KMS-11 (cell line): ENCODE results near the gene OSBPL8.

Experiments
- H2AFZ ChIP-seq: fragments of 200-600 bp; sonication (generic); 2 replicates; pipeline ENCODE4 v1.6.1; 2016; ENCODE audit warnings: antibody characterized with exemption, mixed run types, low read depth
- H3K27ac ChIP-seq: fragments of 200-600 bp; sonication (generic); 2 replicates; pipeline ENCODE4 v1.6.1; 2016; ENCODE audit warnings: mild to moderate bottlenecking, mixed run types
- H3K27me3 ChIP-seq: fragments of 200-600 bp; sonication (generic); 2 replicates; pipeline ENCODE4 v1.6.1; 2017; ENCODE audit warnings: mild to moderate bottlenecking, low read depth, mixed run types, moderate library complexity; ENCODE audit not compliant: insufficient read depth
- H3K36me3 ChIP-seq: fragments of 200-600 bp; sonication (generic); 2 replicates; pipeline ENCODE4 v1.6.1; 2017; ENCODE audit warnings: mild to moderate bottlenecking, mixed run types; ENCODE audit not compliant: insufficient read depth
- H3K4me1 ChIP-seq: fragments of 200-600 bp; sonication (generic); 2 replicates; pipeline ENCODE4 v1.6.1; 2016; ENCODE audit warnings: mild to moderate bottlenecking, low read depth, mixed run types; ENCODE audit not compliant: poor library complexity, severe bottlenecking
- H3K4me2 ChIP-seq: fragments of 200-600 bp; sonication (generic); 2 replicates; pipeline ENCODE4 v1.7.0; 2016; ENCODE audit warnings: mild to moderate bottlenecking, mixed run types
- H3K4me3 ChIP-seq: fragments of 200-600 bp; sonication (generic); IDR thresholded peaks from 2 replicates; pipeline ENCODE4 v1.6.1; 2017; ENCODE audit warnings: low read depth, low read length, mixed read lengths; ENCODE audit not compliant: insufficient read depth
- H3K79me2 ChIP-seq: fragments of 200-600 bp; sonication (generic); 2 replicates; pipeline ENCODE4 v1.6.1; 2016; ENCODE audit warnings: low read depth, mixed run types; ENCODE audit not compliant: insufficient read depth
- H3K9ac ChIP-seq: fragments of 200-600 bp; sonication (generic); 2 replicates; pipeline ENCODE4 v1.6.1; 2016; ENCODE audit warnings: mild to moderate bottlenecking, mixed run types
- H4K20me1 ChIP-seq: fragments of 200-600 bp; sonication (generic); 2 replicates; pipeline ENCODE4 v1.6.1; 2016; ENCODE audit warnings: mild to moderate bottlenecking, mixed run types; ENCODE audit not compliant: insufficient read depth
- TF ChIP-seq, protein P1 (sequence below): fragments of 200-600 bp; sonication (generic); conservative IDR thresholded peaks from 2 replicates; pipeline ENCODE4 v1.6.1; 2017; ENCODE audit warnings: low read depth, mild to moderate bottlenecking, antibody characterized with exemption, low read length, moderate library complexity, mixed read lengths

Gene OSBPL8

GRCh38 chr12:76310110-76310509 lies 249.5 kb downstream of the OSBPL8 start:
- no peak overlapping the region for H3K9ac ChIP-seq
- H2AFZ ChIP-seq: no peak overlapping the region
- no peaks in the 10 kb centered on the region for H4K20me1 ChIP-seq
- no peaks in the 10 kb centered on the region for H3K36me3 ChIP-seq
- TF ChIP-seq, protein P1, sequence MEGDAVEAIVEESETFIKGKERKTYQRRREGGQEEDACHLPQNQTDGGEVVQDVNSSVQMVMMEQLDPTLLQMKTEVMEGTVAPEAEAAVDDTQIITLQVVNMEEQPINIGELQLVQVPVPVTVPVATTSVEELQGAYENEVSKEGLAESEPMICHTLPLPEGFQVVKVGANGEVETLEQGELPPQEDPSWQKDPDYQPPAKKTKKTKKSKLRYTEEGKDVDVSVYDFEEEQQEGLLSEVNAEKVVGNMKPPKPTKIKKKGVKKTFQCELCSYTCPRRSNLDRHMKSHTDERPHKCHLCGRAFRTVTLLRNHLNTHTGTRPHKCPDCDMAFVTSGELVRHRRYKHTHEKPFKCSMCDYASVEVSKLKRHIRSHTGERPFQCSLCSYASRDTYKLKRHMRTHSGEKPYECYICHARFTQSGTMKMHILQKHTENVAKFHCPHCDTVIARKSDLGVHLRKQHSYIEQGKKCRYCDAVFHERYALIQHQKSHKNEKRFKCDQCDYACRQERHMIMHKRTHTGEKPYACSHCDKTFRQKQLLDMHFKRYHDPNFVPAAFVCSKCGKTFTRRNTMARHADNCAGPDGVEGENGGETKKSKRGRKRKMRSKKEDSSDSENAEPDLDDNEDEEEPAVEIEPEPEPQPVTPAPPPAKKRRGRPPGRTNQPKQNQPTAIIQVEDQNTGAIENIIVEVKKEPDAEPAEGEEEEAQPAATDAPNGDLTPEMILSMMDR: no peak
- H3K79me2 ChIP-seq: no peaks in the 10 kb centered on the region
- H3K27ac ChIP-seq: no peak overlapping the region
- no peaks in the 10 kb centered on the region for H3K4me1 ChIP-seq
- H3K27me3 ChIP-seq: no peaks in the 10 kb centered on the region
- no peak overlapping the region for H3K4me2 ChIP-seq
- no peak overlapping the region for H3K4me3 ChIP-seq

DNA sequence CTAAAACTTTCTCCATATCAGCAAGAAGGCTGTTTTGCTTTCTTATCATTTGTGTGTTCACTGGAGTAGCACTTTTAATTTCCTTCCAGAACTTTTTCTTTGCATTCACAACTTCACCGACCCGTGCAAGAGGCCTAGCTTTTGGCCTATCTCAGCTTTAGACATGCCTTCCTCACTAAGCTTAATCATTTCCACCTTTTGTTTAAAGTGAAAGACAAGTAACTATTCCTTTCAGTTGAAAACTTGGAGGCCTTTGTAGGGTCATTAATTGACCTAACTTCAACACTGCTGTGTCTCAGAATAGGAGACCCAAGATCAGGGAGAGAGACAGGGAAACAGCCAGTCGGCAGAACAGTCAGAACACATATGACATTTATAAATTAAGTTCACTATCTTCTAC lies 250.7 kb downstream of the OSBPL8 start:
- Histone ChIP-seq H3K79me2 (no peaks in the 10 kb centered on the region), H3K36me3 (no peaks in the 10 kb centered on the region), H3K9ac (no peak overlapping the region), H3K4me1 (no peaks in the 10 kb centered on the region), H2AFZ (no peak overlapping the region), H3K4me3 (no peak overlapping the region), H4K20me1 (no peaks in the 10 kb centered on the region), H3K27ac (no peak overlapping the region), H3K4me2 (no peak overlapping the region), H3K27me3 (no peaks in the 10 kb centered on the region)
- TF ChIP-seq, protein P1: no peak

DNA sequence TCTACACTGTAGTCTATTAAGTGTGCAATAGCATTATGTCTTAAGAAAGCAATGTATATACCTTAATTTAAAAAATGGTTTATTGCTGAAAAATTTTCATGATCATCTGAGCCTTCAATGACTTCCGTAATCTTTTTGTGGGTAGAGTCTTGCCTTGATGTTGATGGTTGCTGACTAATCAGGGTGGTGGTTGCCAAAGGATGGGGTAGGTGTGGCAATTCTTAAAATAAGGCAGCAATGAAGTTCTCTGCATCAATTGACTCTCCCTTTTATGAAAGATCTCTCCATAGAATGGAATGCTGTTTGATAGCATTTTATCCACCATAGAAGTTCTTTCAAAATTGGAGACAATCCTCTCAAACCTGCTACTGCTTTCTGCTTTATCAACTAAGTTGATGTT lies 252.5 kb downstream of the OSBPL8 start:
- H3K9ac ChIP-seq: no peak overlapping the region

DNA sequence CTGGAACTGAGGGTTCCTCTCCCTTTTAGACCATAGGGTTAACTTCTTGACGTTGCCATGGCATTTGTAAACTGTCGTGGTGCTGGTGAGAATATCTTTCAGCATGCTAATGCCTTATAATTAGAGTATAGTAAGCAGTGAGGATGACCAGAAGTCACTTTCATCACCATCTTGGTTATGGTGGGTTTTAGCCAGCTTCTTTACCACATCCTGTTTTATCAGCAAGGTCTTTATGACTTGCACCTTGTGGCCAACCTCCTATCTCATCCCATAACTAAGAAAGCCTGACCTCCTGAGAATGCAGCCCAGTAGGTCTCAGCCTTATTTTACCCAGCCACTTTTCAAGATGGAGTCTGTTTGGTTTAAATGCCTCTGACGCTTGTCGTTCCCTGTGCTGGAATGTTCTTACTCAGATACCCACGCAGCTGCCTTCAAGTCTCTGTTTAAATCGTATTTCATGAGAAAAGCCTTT lies 255.5 kb downstream of the OSBPL8 start:
- Histone ChIP-seq H3K79me2 (no peaks in the 10 kb centered on the region), H3K36me3 (no peaks in the 10 kb centered on the region), H2AFZ (no peak overlapping the region), H3K27ac (no peak overlapping the region), H3K4me3 (no peak overlapping the region), H3K9ac (no peak overlapping the region), H3K4me1 (no peaks in the 10 kb centered on the region), H3K4me2 (no peak overlapping the region), H3K27me3 (no peaks in the 10 kb centered on the region), H4K20me1 (no peaks in the 10 kb centered on the region)
- TF ChIP-seq, protein P1: no peak

More for the DNA sequence above, 252.5 kb downstream of the OSBPL8 start:
- no peaks in the 10 kb centered on the region for H3K27me3 ChIP-seq
- no peak overlapping the region for H3K27ac ChIP-seq
- H3K79me2 ChIP-seq: no peaks in the 10 kb centered on the region
- H3K4me2 ChIP-seq: no peak overlapping the region
- H3K36me3 ChIP-seq: no peaks in the 10 kb centered on the region
- H3K4me1 ChIP-seq: no peaks in the 10 kb centered on the region
- no peaks in the 10 kb centered on the region for H4K20me1 ChIP-seq
- H3K4me3 ChIP-seq: no peak overlapping the region
- H2AFZ ChIP-seq: no peak overlapping the region
- TF ChIP-seq, protein P1: no peak
